Colonic mucosa (tissue), 4 donors: ENCODE measurements around the gene EML1. TPM values are rescaled to one million over a fixed set of nuclear protein-coding genes. Genes with fewer than 3 reads are reported as not detected.

Experiments
- DNase-seq: peaks from one replicate; pipeline ENCODE4 v3.0.0-alpha.2; 2020
- H3K27ac ChIP-seq: fragments of 200-600 bp; one replicate; pipeline ENCODE4 v1.8.0; 2021
- H3K27me3 ChIP-seq: fragments of 200-600 bp; one replicate; pipeline ENCODE4 v1.8.0; 2021
- H3K36me3 ChIP-seq: fragments of 200-600 bp; one replicate; pipeline ENCODE4 v1.8.0; 2021
- H3K4me1 ChIP-seq: fragments of 200-600 bp; one replicate; pipeline ENCODE4 v1.8.0; 2021; ENCODE audit warnings: mild to moderate bottlenecking
- H3K4me3 ChIP-seq: fragments of 200-600 bp; one replicate; pipeline ENCODE4 v1.8.0; 2021
- H3K9ac ChIP-seq, 2 donors: one replicate each; pipeline ENCODE4 v1.7.0; 2013; ENCODE audit warnings: control low read depth in 2 of 2, low read depth in 2 of 2, low read length in 2 of 2
- H3K9me3 ChIP-seq: fragments of 200-600 bp; one replicate; pipeline ENCODE4 v1.8.0; 2021
- CTCF ChIP-seq: fragments of 200-600 bp; IDR thresholded peaks from one replicate; pipeline ENCODE4 v1.8.0; 2022; ENCODE audit warnings: antibody characterized with exemption, mild to moderate bottlenecking
- intact Hi-C: fragments of 100-400 bp; cut with DNase I; formaldehyde crosslinking; loops from one replicate; pipeline ENCODE4 v1.14.1; 2022
- total RNA-seq, 2 donors: library from RNA; stranded (reverse); fragmentation: NEBNext Ultra II Directional in 1 of 2; extraction: Animal tissue kit (Norgen Biotek cat#: 25700) in 1 of 2; gene quantifications; one replicate each; pipeline ENCODE4 v1.2.1, GENCODE V29; 2021
- donor health status: healthy.
- donor health status: DM: no; HTN: no; CAD: no.
- donor health status: DM: no; HTN: no; CAD: no.

EML1 gene
- total RNA-seq, 2 donors from 2014 or later: 3.6 to 14.2 TPM

DNA sequence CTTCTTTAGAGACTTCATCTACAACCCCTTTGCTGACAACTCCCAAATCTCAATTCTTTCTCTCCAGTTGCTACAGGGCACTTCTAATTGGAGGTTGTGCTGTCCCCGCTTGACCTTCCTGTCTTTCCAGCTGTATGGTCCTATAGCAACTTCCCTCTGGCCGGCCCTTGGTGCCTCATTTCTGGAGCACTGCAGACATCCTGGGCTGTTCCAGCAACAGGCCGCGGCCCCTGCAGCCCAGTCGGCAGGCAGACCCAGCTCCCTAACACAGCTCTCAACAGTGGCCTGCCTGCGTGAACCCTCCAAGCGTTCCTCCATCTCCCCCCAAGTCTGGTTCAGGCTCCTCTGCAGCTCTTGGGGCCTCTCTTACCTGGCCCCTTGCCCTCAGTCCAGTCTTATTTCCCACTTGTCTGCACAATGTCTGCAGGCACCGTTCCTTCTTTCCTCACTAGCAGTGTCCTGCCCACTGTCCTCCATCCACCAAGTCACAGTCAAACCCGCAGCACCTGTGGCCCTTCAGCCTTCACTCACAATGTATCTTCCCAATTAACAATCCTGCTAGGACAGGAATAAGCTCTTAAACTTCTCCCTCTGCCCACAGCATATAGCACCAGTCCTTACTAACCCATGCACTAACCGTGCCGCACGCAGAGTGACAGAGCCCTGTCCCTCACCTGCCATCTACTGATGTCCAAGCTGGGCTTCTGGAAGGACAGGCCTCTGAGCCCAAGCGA is 1.6 kb upstream of the EML1 start:
- Histone ChIP-seq H3K27me3 (peaks cover 25% of the 10 kb centered on the region), H3K27ac (no peak overlapping the region), H3K4me1 (no peaks in the 10 kb centered on the region), H3K9ac (no peak overlapping the region), H3K36me3 (no peaks in the 10 kb centered on the region), H3K4me3 (no peak overlapping the region), H3K9me3 (no peaks in the 10 kb centered on the region)
- TF ChIP-seq CTCF: no peak
- intact Hi-C loops: no loop called here
- no peak for DNase-seq

DNA sequence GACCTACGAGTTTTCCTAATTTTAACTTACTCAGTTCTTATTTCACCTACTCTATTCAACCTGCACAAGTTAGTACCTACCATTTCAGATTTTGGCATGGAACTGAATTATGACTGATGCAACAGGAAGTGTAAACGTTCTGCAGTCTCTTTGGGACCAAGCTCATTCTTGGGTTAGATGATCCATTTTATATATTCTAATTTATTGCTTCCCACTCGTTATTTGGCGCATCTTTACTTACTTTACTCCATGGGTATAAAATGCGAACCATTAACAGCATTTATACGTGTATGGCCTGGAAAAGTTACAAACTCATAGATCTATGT is 1.0 kb upstream of the EML1 start:
- no peak for DNase-seq
- Histone ChIP-seq H3K27me3 (peaks cover 25% of the 10 kb centered on the region), H3K36me3 (no peaks in the 10 kb centered on the region), H3K4me3 (no peak overlapping the region), H3K9ac (no peak overlapping the region), H3K4me1 (no peaks in the 10 kb centered on the region), H3K9me3 (no peaks in the 10 kb centered on the region), H3K27ac (peak overlapping the region; percentile 51)
- no peak for TF ChIP-seq CTCF
- intact Hi-C loops: no loop called here

DNA sequence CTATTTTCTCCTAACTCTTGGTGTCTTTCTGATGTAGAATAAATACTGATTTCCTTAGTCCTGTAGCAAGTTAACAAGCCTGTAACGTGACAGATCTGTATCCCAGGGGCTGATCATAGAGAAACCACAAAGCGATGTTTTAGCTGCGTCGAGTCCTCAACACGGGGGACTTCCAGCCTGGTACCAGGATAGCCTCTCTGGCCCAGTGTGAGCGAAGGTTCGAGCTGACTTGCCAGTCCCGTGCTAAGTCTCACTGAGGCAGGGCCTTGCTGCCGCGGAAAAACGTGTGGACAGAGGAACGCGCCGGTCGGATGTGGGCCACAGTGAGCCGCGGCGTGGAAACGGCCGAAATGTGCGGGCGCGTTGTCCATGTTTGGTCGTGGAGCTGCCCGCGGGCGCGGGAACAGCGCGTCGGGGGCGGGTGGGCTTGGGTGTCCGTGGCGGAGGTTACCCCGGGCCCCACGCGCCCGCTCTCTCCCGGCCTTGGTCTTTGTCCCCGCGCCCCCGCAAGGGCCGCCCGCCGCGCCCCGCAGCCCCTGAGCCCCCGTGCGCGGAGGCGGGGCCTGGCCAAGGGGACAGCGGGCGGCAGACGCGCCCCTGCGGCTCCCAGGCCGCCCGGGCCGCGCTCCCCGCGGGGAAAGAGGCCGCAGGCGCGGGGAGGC is 531 bp upstream of the EML1 start:
- Histone ChIP-seq H3K9ac (peak overlapping the region in 1 of 2 donors; percentile 54), H3K4me3 (peak overlapping the region; percentile 10), H3K27me3 (peaks cover 25% of the 10 kb centered on the region), H3K4me1 (no peaks in the 10 kb centered on the region), H3K9me3 (no peaks in the 10 kb centered on the region), H3K36me3 (no peaks in the 10 kb centered on the region), H3K27ac (peak overlapping the region; percentile 51)
- no peak for TF ChIP-seq CTCF
- intact Hi-C loops: no loop called here
- DNase-seq: no peak

GRCh38 chr14:99794151-99794780 is 1.1 kb downstream of the EML1 start:
- no peaks in the 10 kb centered on the region for H3K4me1 ChIP-seq
- intact Hi-C loops: no loop called here
- H3K9ac ChIP-seq: no peak overlapping the region
- H3K9me3 ChIP-seq: no peaks in the 10 kb centered on the region
- H3K4me3 ChIP-seq: peak overlapping the region; percentile 2
- DNase-seq: no peak
- no peak overlapping the region for H3K27ac ChIP-seq
- TF ChIP-seq CTCF: no peak
- no peaks in the 10 kb centered on the region for H3K36me3 ChIP-seq
- H3K27me3 ChIP-seq: peaks cover 25% of the 10 kb centered on the region

DNA sequence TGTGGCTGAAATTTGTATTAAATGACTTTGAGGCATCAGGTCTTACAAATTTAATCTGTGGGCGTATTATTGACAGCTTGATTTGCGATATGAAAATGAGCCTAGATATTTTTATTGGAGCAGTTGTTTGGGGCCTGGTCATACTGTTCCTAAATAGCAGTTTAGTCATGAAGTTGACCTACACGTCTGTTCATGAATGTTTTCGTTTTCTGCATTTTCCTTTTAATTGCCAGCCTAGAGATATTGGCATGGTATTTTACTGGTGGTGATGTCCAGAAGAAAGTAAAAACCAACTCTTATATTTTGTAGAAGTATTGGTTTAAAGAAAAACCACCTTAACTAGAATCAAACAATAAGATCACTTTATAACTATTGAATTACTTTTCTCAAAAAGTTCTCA is 1.8 kb downstream of the EML1 start:
- no peaks in the 10 kb centered on the region for H3K9me3 ChIP-seq
- H3K27ac ChIP-seq: no peak overlapping the region
- H3K4me3 ChIP-seq: no peak overlapping the region
- H3K9ac ChIP-seq: no peak overlapping the region
- no peak for DNase-seq
- H3K36me3 ChIP-seq: no peaks in the 10 kb centered on the region
- no peaks in the 10 kb centered on the region for H3K4me1 ChIP-seq
- intact Hi-C loops: no loop called here
- H3K27me3 ChIP-seq: peaks cover 25% of the 10 kb centered on the region
- no peak for TF ChIP-seq CTCF
